Measurements from ENCODE around the gene SMARCD3. TPM values are rescaled to one million over a fixed set of nuclear protein-coding genes. Genes with fewer than 3 reads are reported as not detected.

Gene SMARCD3
- total RNA-seq, 1 donor from 2014 or later, result 5.6 TPM

- DNase-seq (ENCODE audit: extremely low read depth, low read depth, low spot score), result no peak
Observed at GRCh38 chr7:151238924-151239836, 9.3 kb downstream of the SMARCD3 start.

GRCh38 chr7:151238190-151238810 lies 10.2 kb downstream of the SMARCD3 start:
- no peak for DNase-seq (ENCODE audit: extremely low read depth, low read depth, low spot score)

GRCh38 chr7:151237244-151238189 lies 11.0 kb downstream of the SMARCD3 start:
- DNase-seq (ENCODE audit: extremely low read depth, low read depth, low spot score), result no peak

- no peak for DNase-seq (ENCODE audit: extremely low read depth, low read depth, low spot score)
Observed at GRCh38 chr7:151236406-151236805, 12.1 kb downstream of the SMARCD3 start.

GRCh38 chr7:151235091-151235787 lies 13.3 kb downstream of the SMARCD3 start:
- DNase-seq (ENCODE audit: extremely low read depth, low read depth, low spot score), result no peak

- DNase-seq (ENCODE audit: extremely low read depth, low read depth, low spot score), result no peak
Observed at GRCh38 chr7:151233804-151234203, 14.7 kb downstream of the SMARCD3 start.

GRCh38 chr7:151232917-151233701 lies 15.4 kb downstream of the SMARCD3 start:
- DNase-seq (ENCODE audit: extremely low read depth, low read depth, low spot score), result no peak

- DNase-seq (ENCODE audit: extremely low read depth, low read depth, low spot score), result no peak
Observed at GRCh38 chr7:151232091-151232916, 16.2 kb downstream of the SMARCD3 start, which contains the start of gene CHPF2. TSS of gene CHPF2 (plus strand) at chr7:151232483. CDS start at chr7:151234012, 1,529 bp downstream.

- DNase-seq (ENCODE audit: extremely low read depth, low read depth, low spot score), result no peak
Observed at GRCh38 chr7:151231080-151231479, 17.4 kb downstream of the SMARCD3 start.

- no peak for DNase-seq (ENCODE audit: extremely low read depth, low read depth, low spot score)
Observed at GRCh38 chr7:151229249-151229648, 19.2 kb downstream of the SMARCD3 start.

GRCh38 chr7:151228024-151228866 lies 20.2 kb downstream of the SMARCD3 start:
- no peak for DNase-seq (ENCODE audit: extremely low read depth, low read depth, low spot score)

- DNase-seq (ENCODE audit: extremely low read depth, low read depth, low spot score), result peak; percentile 77
Observed at GRCh38 chr7:151226875-151227782, 21.4 kb downstream of the SMARCD3 start, which contains the start of gene ABCF2. TSS of gene ABCF2 (minus strand) at chr7:151227205. CDS start at chr7:151226458, 747 bp downstream.

- no peak for DNase-seq (ENCODE audit: extremely low read depth, low read depth, low spot score)
Observed at GRCh38 chr7:151226560-151226874, 22.0 kb downstream of the SMARCD3 start.

- no peak for DNase-seq (ENCODE audit: extremely low read depth, low read depth, low spot score)
Observed at GRCh38 chr7:151225948-151226510, 22.5 kb downstream of the SMARCD3 start.

GRCh38 chr7:151223728-151224127 lies 24.8 kb downstream of the SMARCD3 start:
- DNase-seq (ENCODE audit: extremely low read depth, low read depth, low spot score), result no peak

- DNase-seq (ENCODE audit: extremely low read depth, low read depth, low spot score), result no peak
Observed at GRCh38 chr7:151218170-151218569, 30.3 kb downstream of the SMARCD3 start.
